K562 (cell line): ENCODE results near the gene PRXL2B. TPM values are rescaled to one million over a fixed set of nuclear protein-coding genes. Genes with fewer than 3 reads are reported as not detected.

ENCODE experiments used
- BHLHE40 ChIP-seq: IDR thresholded peaks from 2 replicates; pipeline ENCODE4 v1.6.1; 2011; ENCODE audit warnings: low read length, improper control_type of control experiment
- CBX1 ChIP-seq: sonication (generic); IDR thresholded peaks from 2 replicates; pipeline ENCODE4 v1.6.1; 2016; ENCODE audit warnings: antibody characterized with exemption, low read depth, mild to moderate bottlenecking
- CHD1 ChIP-seq: fragments of 200-600 bp; sonication (generic); IDR thresholded peaks from one replicate; pipeline ENCODE4 v1.6.1; 2012; ENCODE audit warnings: mild to moderate bottlenecking, moderate library complexity, low read length, inconsistent platforms
- FOS ChIP-seq: IDR thresholded peaks from 3 replicates; pipeline ENCODE4 v1.6.1; 2011; ENCODE audit not compliant: insufficient read length; ENCODE audit errors: extremely low read depth
- FOXA3 ChIP-seq, 2 experiments: fragments of 450-650 bp in 1 of 2; sonication (generic) in 1 of 2; formaldehyde crosslinking; IDR thresholded peaks in 1 of 2; conservative IDR thresholded peaks in 1 of 2; 2 replicates each; pipeline versions ENCODE4 v1.4.0 to v1.8.0; 2020 to 2022; ENCODE audit warnings: mild to moderate bottlenecking in 2 of 2, missing genetic modification reagents in 1 of 2
- ILF3 ChIP-seq: fragments of 450-650 bp; IDR thresholded peaks from 2 replicates; pipeline ENCODE4 v1.6.1; 2018; ENCODE audit warnings: antibody characterized with exemption, mild to moderate bottlenecking, moderate library complexity, borderline replicate concordance
- KAT7 ChIP-seq: sonication (generic); formaldehyde crosslinking; IDR thresholded peaks from 2 replicates; pipeline ENCODE4 v1.8.0; 2022; ENCODE audit warnings: missing genetic modification reagents, mild to moderate bottlenecking, borderline replicate concordance
- KDM4B ChIP-seq, 2 experiments: fragments of 450-650 bp in 1 of 2; sonication (generic) in 1 of 2; IDR thresholded peaks; 2 replicates each; pipeline ENCODE4 v1.6.1; 2016 to 2017; ENCODE audit warnings: borderline replicate concordance in 2 of 2, antibody characterized with exemption in 1 of 2, low read depth in 1 of 2, mild to moderate bottlenecking in 1 of 2
- MCM7 ChIP-seq, 2 experiments: fragments of 450-650 bp; IDR thresholded peaks; 2 replicates each; pipeline ENCODE4 v1.6.1; 2016 to 2018
- SOX6 ChIP-seq: fragments of 450-650 bp; IDR thresholded peaks from 2 replicates; pipeline ENCODE4 v1.6.1; 2014; ENCODE audit warnings: mild to moderate bottlenecking
- SPI1 ChIP-seq: IDR thresholded peaks from 2 replicates; pipeline ENCODE4 v1.6.1; 2011; ENCODE audit warnings: low read depth, low read length, control low read depth, borderline replicate concordance
- TCF7 ChIP-seq: sonication (generic); IDR thresholded peaks from 2 replicates; pipeline ENCODE4 v1.6.1; 2016; ENCODE audit warnings: antibody characterized with exemption, borderline replicate concordance
- U2AF1 ChIP-seq: fragments of 200-400 bp; formaldehyde crosslinking; optimal IDR thresholded peaks from 2 replicates; pipeline ENCODE3; 2017; ENCODE audit warnings: mild to moderate bottlenecking, low read depth, low read length, moderate library complexity
- ZBTB7A ChIP-seq: IDR thresholded peaks from 2 replicates; pipeline ENCODE4 v1.6.1; 2011; ENCODE audit warnings: low read depth, mild to moderate bottlenecking, low read length, moderate library complexity, borderline replicate concordance; ENCODE audit not compliant: control insufficient read depth
- ZC3H8 ChIP-seq: fragments of 450-650 bp; IDR thresholded peaks from 2 replicates; pipeline ENCODE4 v1.6.1; 2017
- ZNF408 ChIP-seq: fragments of 250-450 bp; sonication (Bioruptor Pico); IDR thresholded peaks from 2 replicates; pipeline ENCODE4 v1.4.0; 2020; ENCODE audit warnings: low read depth, mild to moderate bottlenecking, moderate library complexity
- polyA plus RNA-seq, 8 experiments: library from polyadenylated mRNA; depleted of rRNA in 4 of 8; stranded (reverse) in 5 of 8; unstranded in 3 of 8; fragments of >200 nt; fragmentation: Nextera tagmentation in 2 of 8; fragmentation: Illumina TruSeq in 1 of 8; extraction: Ambion mirVana in 2 of 8; extraction: Trizol in 1 of 8; gene quantifications; 2 replicates each; pipeline versions ENCODE4 v1.2.1 to v1.2.3, GENCODE V29; 2011 to 2014; ENCODE audit warnings: inconsistent platforms in 1 of 8, missing spikeins in 1 of 8
- total RNA-seq, 7 experiments: library from RNA; depleted of rRNA in 6 of 7; stranded (reverse); fragments of >200 nt in 6 of 7; fragmentation: Illumina TruSeq in 2 of 7; extraction: Trizol in 2 of 7; gene quantifications; 2 replicates each; pipeline versions ENCODE4 v1.2.1 to v1.2.3, GENCODE V29; 2011 to 2021; ENCODE audit warnings: low replicate concordance in 1 of 7
- TF ChIP-seq, protein P1 (sequence below): fragments of 250-450 bp; sonication (Bioruptor Pico); IDR thresholded peaks from 2 replicates; pipeline ENCODE4 v1.8.0; 2022; ENCODE audit warnings: inconsistent platforms
- TF ChIP-seq, protein P2 (sequence below), 2 experiments: fragments of 450-650 bp; IDR thresholded peaks; 2 replicates each; pipeline ENCODE4 v1.6.1; 2018; ENCODE audit warnings: mild to moderate bottlenecking in 2 of 2, low read depth in 1 of 2; ENCODE audit not compliant: partially characterized antibody in 2 of 2
- TF ChIP-seq, protein P3 (sequence below): fragments of 150-350 bp; conservative IDR thresholded peaks from 2 replicates; pipeline ENCODE4 v1.6.1; 2014; ENCODE audit warnings: low read length

The PRXL2B gene
- total and polyA plus RNA-seq, 9 of the 15 experiments (the other 6 are each of a cell fraction or from before 2014, with no cell fraction given), result 0.99 to 25.3 (median 11.8) TPM

DNA sequence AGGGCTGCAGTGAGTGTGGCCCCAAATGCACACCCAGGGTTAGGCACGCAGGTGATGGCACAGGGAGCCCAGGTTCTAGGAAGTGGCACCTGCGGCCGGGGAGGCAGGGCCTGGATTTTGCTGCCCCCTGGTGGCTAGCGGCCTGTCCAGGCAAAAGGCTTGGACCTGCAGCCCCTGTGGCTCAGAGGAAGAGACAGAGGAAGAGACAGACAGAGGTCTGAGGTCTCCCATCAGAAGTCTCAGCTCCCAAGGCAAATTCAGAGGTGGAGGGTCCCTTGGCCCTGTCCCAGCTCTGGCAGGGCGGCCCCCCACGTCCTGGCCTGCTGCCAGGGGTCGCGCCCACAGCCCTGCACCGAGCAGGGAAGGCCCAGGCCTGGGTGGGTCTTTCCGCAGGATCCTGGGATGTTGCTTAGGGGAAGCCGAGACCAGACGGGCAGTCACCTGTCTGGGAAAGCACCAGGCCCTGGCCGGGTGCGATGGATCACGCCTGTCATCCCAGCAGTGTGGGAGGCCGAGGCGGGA, 38.4 kb upstream of the PRXL2B start (continued):
- TF ChIP-seq ILF3 (no peak), ZNF408 (CRISPR knock-in tag) (no peak), CBX1 (0 out of 2 replicates have a peak, but pooled peaks have one; percentile 55), FOXA3 (CRISPR knock-in tag; conservative IDR thresholded peaks at IDR 0.05 in 1 of 2, IDR thresholded peaks at IDR 0.05 in 1 of 2) (no peak), ZC3H8 (no peak), FOS (no peak), MCM7 (IDR thresholded peaks at IDR 0.05) (no peak), SPI1 (0 out of 2 replicates have a peak, but pooled peaks have one; percentile 57), KAT7 (CRISPR knock-in tag) (peak; percentile 90), U2AF1 (no peak), TCF7 (no peak), CHD1 (peak; percentile 57), KDM4B (IDR thresholded peaks at IDR 0.05; ENCODE audit: borderline replicate concordance in 2 of 2, low read depth in 1 of 2) (no peak; a peak in 1 of 4 replicates), BHLHE40 (peak; percentile 56; the same call in 1 of the 2 replicates), SOX6 (no peak), ZBTB7A (peak; percentile 66; the same call in 1 of the 2 replicates)
- TF ChIP-seq, protein P1, sequence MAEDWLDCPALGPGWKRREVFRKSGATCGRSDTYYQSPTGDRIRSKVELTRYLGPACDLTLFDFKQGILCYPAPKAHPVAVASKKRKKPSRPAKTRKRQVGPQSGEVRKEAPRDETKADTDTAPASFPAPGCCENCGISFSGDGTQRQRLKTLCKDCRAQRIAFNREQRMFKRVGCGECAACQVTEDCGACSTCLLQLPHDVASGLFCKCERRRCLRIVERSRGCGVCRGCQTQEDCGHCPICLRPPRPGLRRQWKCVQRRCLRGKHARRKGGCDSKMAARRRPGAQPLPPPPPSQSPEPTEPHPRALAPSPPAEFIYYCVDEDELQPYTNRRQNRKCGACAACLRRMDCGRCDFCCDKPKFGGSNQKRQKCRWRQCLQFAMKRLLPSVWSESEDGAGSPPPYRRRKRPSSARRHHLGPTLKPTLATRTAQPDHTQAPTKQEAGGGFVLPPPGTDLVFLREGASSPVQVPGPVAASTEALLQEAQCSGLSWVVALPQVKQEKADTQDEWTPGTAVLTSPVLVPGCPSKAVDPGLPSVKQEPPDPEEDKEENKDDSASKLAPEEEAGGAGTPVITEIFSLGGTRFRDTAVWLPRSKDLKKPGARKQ (CRISPR knock-in tag), result no peak
- TF ChIP-seq, protein P2, sequence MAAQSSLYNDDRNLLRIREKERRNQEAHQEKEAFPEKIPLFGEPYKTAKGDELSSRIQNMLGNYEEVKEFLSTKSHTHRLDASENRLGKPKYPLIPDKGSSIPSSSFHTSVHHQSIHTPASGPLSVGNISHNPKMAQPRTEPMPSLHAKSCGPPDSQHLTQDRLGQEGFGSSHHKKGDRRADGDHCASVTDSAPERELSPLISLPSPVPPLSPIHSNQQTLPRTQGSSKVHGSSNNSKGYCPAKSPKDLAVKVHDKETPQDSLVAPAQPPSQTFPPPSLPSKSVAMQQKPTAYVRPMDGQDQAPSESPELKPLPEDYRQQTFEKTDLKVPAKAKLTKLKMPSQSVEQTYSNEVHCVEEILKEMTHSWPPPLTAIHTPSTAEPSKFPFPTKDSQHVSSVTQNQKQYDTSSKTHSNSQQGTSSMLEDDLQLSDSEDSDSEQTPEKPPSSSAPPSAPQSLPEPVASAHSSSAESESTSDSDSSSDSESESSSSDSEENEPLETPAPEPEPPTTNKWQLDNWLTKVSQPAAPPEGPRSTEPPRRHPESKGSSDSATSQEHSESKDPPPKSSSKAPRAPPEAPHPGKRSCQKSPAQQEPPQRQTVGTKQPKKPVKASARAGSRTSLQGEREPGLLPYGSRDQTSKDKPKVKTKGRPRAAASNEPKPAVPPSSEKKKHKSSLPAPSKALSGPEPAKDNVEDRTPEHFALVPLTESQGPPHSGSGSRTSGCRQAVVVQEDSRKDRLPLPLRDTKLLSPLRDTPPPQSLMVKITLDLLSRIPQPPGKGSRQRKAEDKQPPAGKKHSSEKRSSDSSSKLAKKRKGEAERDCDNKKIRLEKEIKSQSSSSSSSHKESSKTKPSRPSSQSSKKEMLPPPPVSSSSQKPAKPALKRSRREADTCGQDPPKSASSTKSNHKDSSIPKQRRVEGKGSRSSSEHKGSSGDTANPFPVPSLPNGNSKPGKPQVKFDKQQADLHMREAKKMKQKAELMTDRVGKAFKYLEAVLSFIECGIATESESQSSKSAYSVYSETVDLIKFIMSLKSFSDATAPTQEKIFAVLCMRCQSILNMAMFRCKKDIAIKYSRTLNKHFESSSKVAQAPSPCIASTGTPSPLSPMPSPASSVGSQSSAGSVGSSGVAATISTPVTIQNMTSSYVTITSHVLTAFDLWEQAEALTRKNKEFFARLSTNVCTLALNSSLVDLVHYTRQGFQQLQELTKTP (IDR thresholded peaks at IDR 0.05; ENCODE audit: low read depth in 1 of 2, partially characterized antibody in 2 of 2), result no peak
- TF ChIP-seq, protein P3, sequence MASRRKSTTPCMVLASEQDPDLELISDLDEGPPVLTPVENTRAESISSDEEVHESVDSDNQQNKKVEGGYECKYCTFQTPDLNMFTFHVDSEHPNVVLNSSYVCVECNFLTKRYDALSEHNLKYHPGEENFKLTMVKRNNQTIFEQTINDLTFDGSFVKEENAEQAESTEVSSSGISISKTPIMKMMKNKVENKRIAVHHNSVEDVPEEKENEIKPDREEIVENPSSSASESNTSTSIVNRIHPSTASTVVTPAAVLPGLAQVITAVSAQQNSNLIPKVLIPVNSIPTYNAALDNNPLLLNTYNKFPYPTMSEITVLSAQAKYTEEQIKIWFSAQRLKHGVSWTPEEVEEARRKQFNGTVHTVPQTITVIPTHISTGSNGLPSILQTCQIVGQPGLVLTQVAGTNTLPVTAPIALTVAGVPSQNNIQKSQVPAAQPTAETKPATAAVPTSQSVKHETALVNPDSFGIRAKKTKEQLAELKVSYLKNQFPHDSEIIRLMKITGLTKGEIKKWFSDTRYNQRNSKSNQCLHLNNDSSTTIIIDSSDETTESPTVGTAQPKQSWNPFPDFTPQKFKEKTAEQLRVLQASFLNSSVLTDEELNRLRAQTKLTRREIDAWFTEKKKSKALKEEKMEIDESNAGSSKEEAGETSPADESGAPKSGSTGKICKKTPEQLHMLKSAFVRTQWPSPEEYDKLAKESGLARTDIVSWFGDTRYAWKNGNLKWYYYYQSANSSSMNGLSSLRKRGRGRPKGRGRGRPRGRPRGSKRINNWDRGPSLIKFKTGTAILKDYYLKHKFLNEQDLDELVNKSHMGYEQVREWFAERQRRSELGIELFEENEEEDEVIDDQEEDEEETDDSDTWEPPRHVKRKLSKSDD, result 0 out of 2 replicates have a peak, but pooled peaks have one; percentile 16
